ENCODE data around the gene ARHGEF25. TPM values are rescaled to one million over a fixed set of nuclear protein-coding genes. Genes with fewer than 3 reads are reported as not detected.
A peak's percentile ranks its signal among the peaks of the same experiment; 100 is the strongest.

ARHGEF25 gene
- total RNA-seq, 1 experiment from 2014 or later: 14.6 TPM

GRCh38 chr12:57621497-57622292 is 10.5 kb downstream of the ARHGEF25 start:
- DNase-seq (ENCODE audit: low read depth): peak; percentile 24

GRCh38 chr12:57622293-57623245 is 11.3 kb downstream of the ARHGEF25 start:
- DNase-seq (ENCODE audit: low read depth): no peak

GRCh38 chr12:57623385-57623784 is 12.2 kb downstream of the ARHGEF25 start:
- no peak for DNase-seq (ENCODE audit: low read depth)

GRCh38 chr12:57623811-57624390 is 12.7 kb downstream of the ARHGEF25 start:
- DNase-seq (ENCODE audit: low read depth): no peak

- DNase-seq (ENCODE audit: low read depth): no peak
These were observed 13.4 kb downstream of the ARHGEF25 start for GRCh38 chr12:57624441-57625220.

GRCh38 chr12:57625261-57626032 is 14.2 kb downstream of the ARHGEF25 start:
- DNase-seq (ENCODE audit: low read depth): no peak

- no peak for DNase-seq (ENCODE audit: low read depth)
These were observed 15.1 kb downstream of the ARHGEF25 start for GRCh38 chr12:57626111-57626920.

GRCh38 chr12:57626921-57627445 is 15.7 kb downstream of the ARHGEF25 start:
- no peak for DNase-seq (ENCODE audit: low read depth)

GRCh38 chr12:57627501-57628279 is 16.5 kb downstream of the ARHGEF25 start:
- no peak for DNase-seq (ENCODE audit: low read depth)

- DNase-seq (ENCODE audit: low read depth): no peak
These were observed 17.3 kb downstream of the ARHGEF25 start for GRCh38 chr12:57628280-57629191.

GRCh38 chr12:57629897-57630471 is 18.7 kb downstream of the ARHGEF25 start:
- no peak for DNase-seq (ENCODE audit: low read depth)

GRCh38 chr12:57630891-57631433 is 19.7 kb downstream of the ARHGEF25 start:
- no peak for DNase-seq (ENCODE audit: low read depth)

- no peak for DNase-seq (ENCODE audit: low read depth)
These were observed 20.4 kb downstream of the ARHGEF25 start for GRCh38 chr12:57631566-57632072.

- DNase-seq (ENCODE audit: low read depth): no peak
These were observed 21.1 kb downstream of the ARHGEF25 start for GRCh38 chr12:57632073-57632957.
